ENCODE data around the gene ZNF14. TPM values are rescaled to one million over a fixed set of nuclear protein-coding genes. Genes with fewer than 3 reads are reported as not detected.
"Not testable (repeated sequence)": the region's sequence is repeated elsewhere in the genome, so short reads cannot be mapped to it uniquely, and the experiment has no call there.

The ZNF14 gene
- total RNA-seq, 1 donor from 2014 or later = 13.4 TPM

GRCh38 chr19:19776206-19777008 lies 43.5 kb upstream of the ZNF14 start:
- intact Hi-C loops (cut with micrococcal nuclease) = loop anchor here (1.0 to 2.0 kb wide), 10 partner anchors 43 to 390 kb away; partner anchors contain the start of genes ATP13A1, GMIP, ZNF101 and ZNF14
- CTCF ChIA-PET = interaction anchor here (0.7 to 1.0 kb wide), 2 partner anchors 89 to 156 kb away, joined by 3 to 4 read pairs; partner anchors contain the start of gene ZNF253
- peak; percentile 84 for DNase-seq
- Mint-ChIP-seq H3K9me3 (no peaks in the 10 kb centered on the region), H3K36me3 (ENCODE audit: low read depth) (peaks cover 22% of the 10 kb centered on the region), H3K27ac (peak overlapping the region; percentile 88), H3K4me1 (peaks cover 45% of the 10 kb centered on the region), H3K27me3 (no peaks in the 10 kb centered on the region), H3K4me3 (peak overlapping the region; percentile 97)
- TF ChIP-seq CTCF (IDR thresholded peaks at IDR 0.05) = no peak
- POLR2A ChIA-PET = interaction anchor here (0.5 to 3.5 kb wide), 19 partner anchors 12 to 276 kb away, joined by 3 to 45 read pairs (median 5); partner anchors contain the start of genes ATP13A1, ZNF101, ZNF14 and ZNF253
- peak; percentile 99 for ATAC-seq (ENCODE audit: low read depth)

GRCh38 chr19:19775891-19776205 lies 42.9 kb upstream of the ZNF14 start:
- ChIA-PET CTCF (interaction anchor here (1.0 kb wide), 1 partner anchor 157 kb away, joined by 4 read pairs; no protein-coding TSS in a partner anchor), POLR2A (interaction anchor here (0.5 to 3.5 kb wide), 15 partner anchors 13 to 277 kb away, joined by 3 to 45 read pairs (median 10); partner anchors contain the start of genes ATP13A1, ZNF101, ZNF14 and ZNF253)
- Mint-ChIP-seq H3K27ac (peak overlapping the region; percentile 88), H3K9me3 (no peaks in the 10 kb centered on the region), H3K4me3 (peak overlapping the region; percentile 97), H3K27me3 (no peaks in the 10 kb centered on the region), H3K4me1 (peaks cover 45% of the 10 kb centered on the region), H3K36me3 (ENCODE audit: low read depth) (peaks cover 22% of the 10 kb centered on the region)
- intact Hi-C loops (cut with micrococcal nuclease) = loop anchor here (1.0 to 2.0 kb wide), 10 partner anchors 43 to 391 kb away; partner anchors contain the start of genes ATP13A1, GMIP, ZNF101 and ZNF14
- DNase-seq (no peak), ATAC-seq (ENCODE audit: low read depth) (peak; percentile 7)
- no peak for TF ChIP-seq CTCF (IDR thresholded peaks at IDR 0.05)

GRCh38 chr19:19774354-19775033 lies 41.6 kb upstream of the ZNF14 start:
- CTCF ChIA-PET = no interaction called here
- Mint-ChIP-seq H3K4me3 (no peak overlapping the region), H3K36me3 (ENCODE audit: low read depth) (peaks cover 19% of the 10 kb centered on the region), H3K4me1 (peaks cover 42% of the 10 kb centered on the region), H3K27ac (no peak overlapping the region), H3K9me3 (no peaks in the 10 kb centered on the region), H3K27me3 (no peaks in the 10 kb centered on the region)
- no peak for TF ChIP-seq CTCF (IDR thresholded peaks at IDR 0.05)
- ATAC-seq (ENCODE audit: low read depth) (no peak), DNase-seq (no peak)
- POLR2A ChIA-PET = interaction anchor here (3.5 kb wide), 1 partner anchor 126 kb away, joined by 29 read pairs; the partner anchor contains the start of gene ZNF93
- intact Hi-C loops (cut with micrococcal nuclease) = no loop called here

GRCh38 chr19:19771963-19772362 lies 39.1 kb upstream of the ZNF14 start:
- DNase-seq; ATAC-seq (ENCODE audit: low read depth); H3K36me3 Mint-ChIP-seq (ENCODE audit: low read depth); POLR2A ChIA-PET; H3K9me3 Mint-ChIP-seq; intact Hi-C loops (cut with micrococcal nuclease); H3K4me3 Mint-ChIP-seq; H3K27ac Mint-ChIP-seq; CTCF ChIA-PET; H3K27me3 Mint-ChIP-seq: not testable (repeated sequence)
- peaks cover 22% of the 10 kb centered on the region for H3K4me1 Mint-ChIP-seq

GRCh38 chr19:19769971-19770370 lies 37.1 kb upstream of the ZNF14 start:
- POLR2A ChIA-PET; ATAC-seq (ENCODE audit: low read depth); H3K4me1 Mint-ChIP-seq; intact Hi-C loops (cut with micrococcal nuclease); H3K27ac Mint-ChIP-seq; H3K36me3 Mint-ChIP-seq (ENCODE audit: low read depth); H3K4me3 Mint-ChIP-seq; H3K27me3 Mint-ChIP-seq; H3K9me3 Mint-ChIP-seq; CTCF ChIA-PET; DNase-seq: not testable (repeated sequence)

GRCh38 chr19:19758164-19758563 lies 25.3 kb upstream of the ZNF14 start:
- CTCF ChIA-PET = no interaction called here
- intact Hi-C loops (cut with micrococcal nuclease) = no loop called here
- Mint-ChIP-seq H3K27me3 (no peaks in the 10 kb centered on the region), H3K36me3 (ENCODE audit: low read depth) (peaks cover 5% of the 10 kb centered on the region), H3K9me3 (no peaks in the 10 kb centered on the region), H3K4me3 (no peak overlapping the region), H3K4me1 (no peaks in the 10 kb centered on the region), H3K27ac (no peak overlapping the region)
- POLR2A ChIA-PET = no interaction called here
- DNase-seq = no peak
- ATAC-seq (ENCODE audit: low read depth) = no peak
- TF ChIP-seq CTCF (IDR thresholded peaks at IDR 0.05) = no peak

Data from activated B cell treated with CpG ODN at 0.5 μM for 24 hours (primary cell).